RWPE2 (cell line): ENCODE results near the gene ABCA7.

Experiments
- ATAC-seq: fragments of 200-7000 bp; cut with Tn5 transposase; 3 replicates; pipeline ENCODE4 v1.9.1; 2021; ENCODE audit warnings: low read depth
- DNase-seq: peaks from one replicate; pipeline ENCODE4 v3.0.0-alpha.2; 2020; ENCODE audit warnings: low spot score
- H3K27ac ChIP-seq: fragments of 450-650 bp; 2 replicates; pipeline ENCODE4 v1.5.1; 2017; ENCODE audit warnings: mild to moderate bottlenecking; ENCODE audit not compliant: poor library complexity, severe bottlenecking
- H3K27me3 ChIP-seq: fragments of 250-450 bp; sonication (Bioruptor Pico); 2 replicates; pipeline ENCODE4 v1.5.1; 2021; ENCODE audit warnings: mild to moderate bottlenecking, moderate library complexity; ENCODE audit not compliant: insufficient read depth, poor library complexity, severe bottlenecking
- H3K36me3 ChIP-seq: fragments of 250-450 bp; sonication (Bioruptor Pico); 2 replicates; pipeline ENCODE4 v1.5.1; 2020; ENCODE audit warnings: low read depth, mild to moderate bottlenecking, moderate library complexity
- H3K4me1 ChIP-seq: fragments of 250-450 bp; sonication (Bioruptor Pico); 2 replicates; pipeline ENCODE4 v1.5.1; 2021; ENCODE audit warnings: mild to moderate bottlenecking, moderate library complexity; ENCODE audit not compliant: insufficient read depth, poor library complexity, severe bottlenecking
- H3K4me3 ChIP-seq: fragments of 250-450 bp; sonication (Bioruptor Pico); 2 replicates; pipeline ENCODE4 v1.5.1; 2021; ENCODE audit warnings: mild to moderate bottlenecking, moderate library complexity; ENCODE audit not compliant: severe bottlenecking
- H3K9me3 ChIP-seq: fragments of 250-450 bp; sonication (Bioruptor Pico); 2 replicates; pipeline ENCODE4 v1.5.1; 2021; ENCODE audit warnings: mild to moderate bottlenecking, moderate library complexity; ENCODE audit not compliant: severe bottlenecking
- TF ChIP-seq, protein P1 (sequence below): fragments of 450-650 bp; IDR thresholded peaks from one replicate; pipeline ENCODE4 v1.5.1; 2017; ENCODE audit warnings: mild to moderate bottlenecking, moderate library complexity; ENCODE audit not compliant: poor library complexity, severe bottlenecking

Gene ABCA7

DNA sequence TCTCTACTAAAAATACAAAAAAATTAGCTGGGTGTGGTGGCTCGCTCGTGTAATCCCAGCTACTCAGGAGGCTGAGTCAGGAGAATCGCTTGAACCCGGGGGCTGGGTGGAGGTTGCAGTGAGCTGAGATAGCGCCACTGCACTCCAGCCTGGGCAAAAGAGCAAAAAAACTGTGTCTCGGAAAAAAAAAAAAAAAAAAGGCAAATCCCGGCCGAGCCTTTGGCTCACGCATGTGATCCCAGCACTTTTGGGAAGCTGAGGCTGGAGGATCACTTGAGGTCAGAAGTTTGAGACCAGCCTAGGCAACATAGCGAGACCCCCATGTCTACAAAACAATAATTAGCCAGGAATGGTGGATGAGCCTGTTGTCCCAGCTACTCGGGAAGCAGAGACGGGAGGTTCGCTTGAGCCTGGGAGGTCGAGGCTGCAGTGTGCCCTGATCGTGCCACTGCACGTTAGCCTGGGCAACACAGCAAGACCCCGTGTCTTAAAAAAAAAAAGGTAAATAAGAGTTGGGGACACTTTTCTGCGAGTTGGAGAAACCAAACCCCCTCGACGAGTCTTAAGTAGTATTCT is 63.3 kb downstream of the ABCA7 start:
- H3K27ac ChIP-seq, result peak overlapping the region; percentile 94
- H3K4me3 ChIP-seq, result no peak overlapping the region
- peaks cover 29% of the 10 kb centered on the region for H3K4me1 ChIP-seq

DNA sequence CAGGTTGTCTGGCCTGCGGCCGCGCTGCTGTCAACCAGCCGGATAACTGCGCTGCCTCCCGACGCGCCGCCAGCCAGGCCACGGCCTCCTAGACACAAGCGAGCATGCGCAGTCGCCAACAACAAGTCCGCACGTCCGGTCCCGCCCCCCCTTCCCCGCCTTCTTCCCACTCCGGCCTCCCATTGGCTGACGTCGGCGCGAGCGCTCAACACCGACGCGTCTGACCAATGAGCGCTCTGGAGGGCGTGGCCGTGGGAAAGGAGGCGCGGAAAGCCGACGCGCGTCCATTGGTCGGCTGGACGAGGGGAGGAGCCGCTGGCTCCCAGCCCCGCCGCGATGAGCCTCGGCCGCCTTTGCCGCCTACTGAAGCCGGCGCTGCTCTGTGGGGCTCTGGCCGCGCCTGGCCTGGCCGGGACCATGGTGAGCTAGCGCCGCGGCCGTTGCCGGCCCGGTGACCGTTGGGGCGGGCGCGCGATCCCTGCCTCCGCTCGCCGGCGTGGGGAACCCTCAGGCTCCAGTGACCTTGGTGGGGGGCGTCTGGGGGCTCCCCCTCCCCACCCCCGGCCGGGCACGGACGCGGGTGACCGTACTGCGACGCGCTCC is 63.9 kb downstream of the ABCA7 start, which contains the start of gene GPX4:
GPX4 (plus strand) TSS at position 287 of the 603 bp plus-strand sequence; CDS start at position 337, 50 bp downstream.
- H3K27ac ChIP-seq, result peak within 1 kb of the TSS; percentile 94
- peaks cover 26% of the 10 kb centered on the region for H3K4me1 ChIP-seq
- H3K9me3 ChIP-seq, result no peaks in the 10 kb centered on the region
- TF ChIP-seq, protein P1, sequence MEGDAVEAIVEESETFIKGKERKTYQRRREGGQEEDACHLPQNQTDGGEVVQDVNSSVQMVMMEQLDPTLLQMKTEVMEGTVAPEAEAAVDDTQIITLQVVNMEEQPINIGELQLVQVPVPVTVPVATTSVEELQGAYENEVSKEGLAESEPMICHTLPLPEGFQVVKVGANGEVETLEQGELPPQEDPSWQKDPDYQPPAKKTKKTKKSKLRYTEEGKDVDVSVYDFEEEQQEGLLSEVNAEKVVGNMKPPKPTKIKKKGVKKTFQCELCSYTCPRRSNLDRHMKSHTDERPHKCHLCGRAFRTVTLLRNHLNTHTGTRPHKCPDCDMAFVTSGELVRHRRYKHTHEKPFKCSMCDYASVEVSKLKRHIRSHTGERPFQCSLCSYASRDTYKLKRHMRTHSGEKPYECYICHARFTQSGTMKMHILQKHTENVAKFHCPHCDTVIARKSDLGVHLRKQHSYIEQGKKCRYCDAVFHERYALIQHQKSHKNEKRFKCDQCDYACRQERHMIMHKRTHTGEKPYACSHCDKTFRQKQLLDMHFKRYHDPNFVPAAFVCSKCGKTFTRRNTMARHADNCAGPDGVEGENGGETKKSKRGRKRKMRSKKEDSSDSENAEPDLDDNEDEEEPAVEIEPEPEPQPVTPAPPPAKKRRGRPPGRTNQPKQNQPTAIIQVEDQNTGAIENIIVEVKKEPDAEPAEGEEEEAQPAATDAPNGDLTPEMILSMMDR, result no peak
- H3K27me3 ChIP-seq, result no peaks in the 10 kb centered on the region
- ATAC-seq (peak; percentile 76), DNase-seq (peak; percentile 98)
- peaks cover 26% of the 10 kb centered on the region for H3K36me3 ChIP-seq
- H3K4me3 ChIP-seq, result peak within 1 kb of the TSS; percentile 70

More for the DNA sequence above, 63.3 kb downstream of the ABCA7 start:
- TF ChIP-seq, protein P1, result no peak
- ATAC-seq, result no peak
- no peaks in the 10 kb centered on the region for H3K27me3 ChIP-seq
- no peak for DNase-seq
- peaks cover 24% of the 10 kb centered on the region for H3K36me3 ChIP-seq
- H3K9me3 ChIP-seq, result no peaks in the 10 kb centered on the region

DNA sequence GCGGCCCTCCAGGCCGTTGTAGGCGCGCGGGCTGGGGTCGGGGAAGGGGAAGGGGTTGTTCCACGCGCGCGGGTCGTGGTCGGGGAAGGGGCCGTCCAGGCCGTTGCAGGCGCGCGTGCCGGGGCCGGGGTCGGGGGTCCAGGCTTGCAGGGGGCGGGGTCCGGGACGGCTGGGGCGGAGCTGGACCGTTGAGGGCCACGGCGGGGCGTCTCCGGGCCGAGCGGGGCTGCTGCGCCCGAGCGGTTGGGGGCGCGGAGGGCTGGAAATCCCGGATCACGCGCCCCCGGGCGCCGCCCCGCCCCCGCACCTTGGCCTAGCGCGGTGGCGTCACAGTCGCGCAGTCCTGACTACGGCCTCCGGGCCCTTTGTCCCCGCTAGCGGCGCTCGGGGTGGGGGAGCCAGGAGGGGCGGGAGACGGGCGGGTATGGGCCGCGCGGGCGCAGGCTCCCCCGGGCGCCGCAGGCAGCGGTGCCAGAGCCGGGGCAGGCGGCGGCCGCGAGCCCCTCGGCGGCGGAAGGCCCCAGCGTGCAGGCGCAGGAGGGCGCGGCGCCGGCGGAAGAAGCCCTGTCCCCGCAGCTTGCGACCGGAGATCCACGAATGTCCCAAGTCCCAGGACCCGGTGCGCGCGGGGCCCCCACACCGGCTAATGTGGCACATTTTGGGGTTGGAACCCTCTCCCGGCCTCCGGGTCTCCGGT is 64.6 kb downstream of the ABCA7 start:
- TF ChIP-seq, protein P1, result no peak
- H3K36me3 ChIP-seq, result peaks cover 30% of the 10 kb centered on the region
- DNase-seq, result no peak
- peak overlapping the region; percentile 94 for H3K27ac ChIP-seq
- H3K27me3 ChIP-seq, result no peaks in the 10 kb centered on the region
- H3K4me3 ChIP-seq, result peak overlapping the region; percentile 70
- peak; percentile 28; the same call in 2 of the 3 replicates for ATAC-seq
- H3K9me3 ChIP-seq, result no peaks in the 10 kb centered on the region
- H3K4me1 ChIP-seq, result peaks cover 21% of the 10 kb centered on the region

DNA sequence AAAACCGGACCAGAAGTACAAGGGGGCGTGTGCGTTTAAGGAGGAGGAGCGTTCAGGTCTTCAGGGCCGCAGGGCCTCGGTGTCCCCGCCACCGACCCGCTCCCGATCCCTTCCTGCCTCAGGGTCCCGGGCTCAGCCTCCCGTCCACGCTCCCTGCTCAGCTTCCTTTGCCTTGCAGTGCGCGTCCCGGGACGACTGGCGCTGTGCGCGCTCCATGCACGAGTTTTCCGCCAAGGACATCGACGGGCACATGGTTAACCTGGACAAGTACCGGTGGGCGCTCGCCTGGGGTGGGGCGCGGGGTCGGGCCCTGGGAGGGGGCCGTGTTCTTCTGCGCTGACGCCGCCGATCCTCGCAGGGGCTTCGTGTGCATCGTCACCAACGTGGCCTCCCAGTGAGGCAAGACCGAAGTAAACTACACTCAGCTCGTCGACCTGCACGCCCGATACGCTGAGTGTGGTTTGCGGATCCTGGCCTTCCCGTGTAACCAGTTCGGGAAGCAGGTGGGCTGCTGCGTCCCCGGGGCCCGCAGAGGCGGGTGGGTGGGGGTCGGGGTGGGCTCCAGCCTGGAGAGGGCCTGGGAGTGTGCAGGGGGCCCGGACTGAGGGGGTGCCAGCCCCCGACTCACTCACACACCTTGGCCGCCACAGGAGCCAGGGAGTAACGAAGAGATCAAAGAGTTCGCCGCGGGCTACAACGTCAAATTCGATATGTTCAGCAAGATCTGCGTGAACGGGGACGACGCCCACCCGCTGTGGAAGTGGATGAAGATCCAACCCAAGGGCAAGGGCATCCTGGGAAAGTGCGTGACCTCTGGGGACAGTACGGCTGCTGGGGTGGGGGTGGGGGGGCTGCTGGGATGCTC is 65.3 kb downstream of the ABCA7 start:
- H3K27ac ChIP-seq, result peak overlapping the region; percentile 94
- peak overlapping the region; percentile 70 for H3K4me3 ChIP-seq
- peaks cover 36% of the 10 kb centered on the region for H3K36me3 ChIP-seq
- DNase-seq, result no peak
- TF ChIP-seq, protein P1, result no peak
- H3K4me1 ChIP-seq, result peaks cover 21% of the 10 kb centered on the region
- no peaks in the 10 kb centered on the region for H3K27me3 ChIP-seq
- H3K9me3 ChIP-seq, result no peaks in the 10 kb centered on the region
- no peak for ATAC-seq
